Measurements from ENCODE around the gene GIPC1. TPM values are rescaled to one million over a fixed set of nuclear protein-coding genes. Genes with fewer than 3 reads are reported as not detected.

GIPC1 gene
- total RNA-seq, 2 donors from 2014 or later, result 68.6 to 72.6 TPM

- no peak overlapping the region for H3K9ac ChIP-seq (ENCODE audit: extremely low read depth, low read length, poor library complexity, severe bottlenecking)
- no peaks in the 10 kb centered on the region for H3K27me3 Mint-ChIP-seq (ENCODE audit: insufficient read depth)
- peaks cover 2% of the 10 kb centered on the region for H3K4me1 Mint-ChIP-seq
- H3K4me3 ChIP-seq (ENCODE audit: low read length), result no peak overlapping the region
- TF ChIP-seq, protein P1, sequence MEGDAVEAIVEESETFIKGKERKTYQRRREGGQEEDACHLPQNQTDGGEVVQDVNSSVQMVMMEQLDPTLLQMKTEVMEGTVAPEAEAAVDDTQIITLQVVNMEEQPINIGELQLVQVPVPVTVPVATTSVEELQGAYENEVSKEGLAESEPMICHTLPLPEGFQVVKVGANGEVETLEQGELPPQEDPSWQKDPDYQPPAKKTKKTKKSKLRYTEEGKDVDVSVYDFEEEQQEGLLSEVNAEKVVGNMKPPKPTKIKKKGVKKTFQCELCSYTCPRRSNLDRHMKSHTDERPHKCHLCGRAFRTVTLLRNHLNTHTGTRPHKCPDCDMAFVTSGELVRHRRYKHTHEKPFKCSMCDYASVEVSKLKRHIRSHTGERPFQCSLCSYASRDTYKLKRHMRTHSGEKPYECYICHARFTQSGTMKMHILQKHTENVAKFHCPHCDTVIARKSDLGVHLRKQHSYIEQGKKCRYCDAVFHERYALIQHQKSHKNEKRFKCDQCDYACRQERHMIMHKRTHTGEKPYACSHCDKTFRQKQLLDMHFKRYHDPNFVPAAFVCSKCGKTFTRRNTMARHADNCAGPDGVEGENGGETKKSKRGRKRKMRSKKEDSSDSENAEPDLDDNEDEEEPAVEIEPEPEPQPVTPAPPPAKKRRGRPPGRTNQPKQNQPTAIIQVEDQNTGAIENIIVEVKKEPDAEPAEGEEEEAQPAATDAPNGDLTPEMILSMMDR (conservative IDR thresholded peaks at IDR 0.05), result no peak
- peaks cover 41% of the 10 kb centered on the region for H3K36me3 ChIP-seq (ENCODE audit: control insufficient read depth, insufficient read depth, low read length)
- no peak overlapping the region for H3K27ac Mint-ChIP-seq
- peaks cover 38% of the 10 kb centered on the region for H3K36me3 Mint-ChIP-seq (ENCODE audit: low read depth)
- DNase-seq, result no peak
- 97 to 100% methylated on average over 5 to 17 of the region's 18 CpGs for WGBS, 2 experiments (ENCODE audit: insufficient coverage in 1 of 2, insufficient read length in 1 of 2)
- H3K9me3 Mint-ChIP-seq, result no peaks in the 10 kb centered on the region
- H3K4me3 Mint-ChIP-seq, result no peak overlapping the region
- H3K27me3 ChIP-seq (ENCODE audit: control insufficient read depth, insufficient read depth, low read length, poor library complexity, severe bottlenecking), result no peaks in the 10 kb centered on the region
- H3K4me1 ChIP-seq (ENCODE audit: control insufficient read depth, insufficient read depth, low read length), result no peaks in the 10 kb centered on the region
- H3K27ac ChIP-seq (ENCODE audit: low read depth, low read length), result no peak overlapping the region
- H3K9me3 ChIP-seq (ENCODE audit: control insufficient read depth, low read length), result no peaks in the 10 kb centered on the region
These were observed 13.6 kb downstream of the GIPC1 start for GRCh38 chr19:14482172-14482941.

- Mint-ChIP-seq H3K27me3 (ENCODE audit: insufficient read depth) (no peaks in the 10 kb centered on the region), H3K27ac (no peak overlapping the region), H3K4me3 (no peak overlapping the region), H3K36me3 (ENCODE audit: low read depth) (peaks cover 33% of the 10 kb centered on the region), H3K4me1 (peaks cover 9% of the 10 kb centered on the region), H3K9me3 (no peaks in the 10 kb centered on the region)
- Histone ChIP-seq H3K27ac (ENCODE audit: low read depth, low read length) (no peak overlapping the region), H3K27me3 (ENCODE audit: control insufficient read depth, insufficient read depth, low read length, poor library complexity, severe bottlenecking) (no peaks in the 10 kb centered on the region), H3K9me3 (ENCODE audit: control insufficient read depth, low read length) (no peaks in the 10 kb centered on the region), H3K36me3 (ENCODE audit: control insufficient read depth, insufficient read depth, low read length) (peaks cover 34% of the 10 kb centered on the region), H3K9ac (ENCODE audit: extremely low read depth, low read length, poor library complexity, severe bottlenecking) (no peak overlapping the region), H3K4me3 (ENCODE audit: low read length) (no peak overlapping the region), H3K4me1 (ENCODE audit: control insufficient read depth, insufficient read depth, low read length) (no peaks in the 10 kb centered on the region)
- 82 to 93% methylated on average over 3 to 5 of the region's 5 CpGs for WGBS, 2 experiments (ENCODE audit: insufficient coverage in 1 of 2, insufficient read length in 1 of 2)
- no peak for DNase-seq
- TF ChIP-seq, protein P1 (conservative IDR thresholded peaks at IDR 0.05), result no peak
These were observed 15.2 kb downstream of the GIPC1 start for GRCh38 chr19:14480700-14481079.

GRCh38 chr19:14479975-14480699, 15.8 kb downstream of the GIPC1 start:
- Mint-ChIP-seq H3K27ac (no peak overlapping the region), H3K4me3 (no peak overlapping the region), H3K36me3 (ENCODE audit: low read depth) (peaks cover 33% of the 10 kb centered on the region), H3K27me3 (ENCODE audit: insufficient read depth) (no peaks in the 10 kb centered on the region), H3K4me1 (peaks cover 13% of the 10 kb centered on the region), H3K9me3 (no peaks in the 10 kb centered on the region)
- H3K4me1 ChIP-seq (ENCODE audit: control insufficient read depth, insufficient read depth, low read length), result no peaks in the 10 kb centered on the region
- H3K9ac ChIP-seq (ENCODE audit: extremely low read depth, low read length, poor library complexity, severe bottlenecking), result no peak overlapping the region
- no peaks in the 10 kb centered on the region for H3K9me3 ChIP-seq (ENCODE audit: control insufficient read depth, low read length)
- TF ChIP-seq, protein P1 (conservative IDR thresholded peaks at IDR 0.05), result peak; percentile 98
- DNase-seq, result peak; percentile 97
- 63 to 89% methylated on average over 22 to 43 of the region's 43 CpGs for WGBS, 2 experiments (ENCODE audit: insufficient coverage in 1 of 2, insufficient read length in 1 of 2)
- no peak overlapping the region for H3K4me3 ChIP-seq (ENCODE audit: low read length)
- peaks cover 34% of the 10 kb centered on the region for H3K36me3 ChIP-seq (ENCODE audit: control insufficient read depth, insufficient read depth, low read length)
- H3K27ac ChIP-seq (ENCODE audit: low read depth, low read length), result no peak overlapping the region
- no peaks in the 10 kb centered on the region for H3K27me3 ChIP-seq (ENCODE audit: control insufficient read depth, insufficient read depth, low read length, poor library complexity, severe bottlenecking)
